Fibroblast of lung (primary cell): ENCODE results near the gene BPIFB3. TPM values are rescaled to one million over a fixed set of nuclear protein-coding genes. Genes with fewer than 3 reads are reported as not detected.

Source experiments
- DNase-seq, 2 donors: peaks; one replicate each; pipeline versions ENCODE4 v3.0.0 to v3.0.0-alpha.2; 2010; ENCODE audit warnings: low read depth in 2 of 2
- H2AFZ ChIP-seq: 2 replicates; pipeline ENCODE4 v1.5.1; 2012; ENCODE audit warnings: low read length, control low read depth, inconsistent platforms
- H3K27ac ChIP-seq: 2 replicates; pipeline ENCODE4 v1.5.1; 2011; ENCODE audit warnings: low read length, control low read depth; ENCODE audit not compliant: insufficient read depth
- H3K27me3 ChIP-seq: 2 replicates; pipeline ENCODE4 v1.5.1; 2011; ENCODE audit warnings: mild to moderate bottlenecking, low read length; ENCODE audit not compliant: control insufficient read depth, insufficient read depth
- H3K36me3 ChIP-seq: 2 replicates; pipeline ENCODE4 v1.5.1; 2011; ENCODE audit warnings: low read length; ENCODE audit not compliant: control insufficient read depth, insufficient read depth
- H3K4me1 ChIP-seq: 2 replicates; pipeline ENCODE4 v1.5.1; 2011; ENCODE audit warnings: low read length; ENCODE audit not compliant: control insufficient read depth, insufficient read depth; ENCODE audit errors: extremely low read depth
- H3K4me2 ChIP-seq: 2 replicates; pipeline ENCODE4 v1.5.1; 2011; ENCODE audit warnings: low read length, control low read depth; ENCODE audit not compliant: insufficient read depth; ENCODE audit errors: extremely low read depth
- H3K4me3 ChIP-seq, 4 experiments: fragments of 200-600 bp in 1 of 4; sonication (generic) in 1 of 4; replicated peaks in 1 of 4; 2 replicates each; pipeline ENCODE4 v1.5.1; 2011 to 2016; ENCODE audit warnings: low read length in 4 of 4, low read depth in 3 of 4, mild to moderate bottlenecking in 3 of 4, control low read depth in 2 of 4, inconsistent platforms in 1 of 4, mixed read lengths in 1 of 4; ENCODE audit not compliant: insufficient read depth in 1 of 4; ENCODE audit errors: control extremely low read depth in 1 of 4
- H3K79me2 ChIP-seq: 2 replicates; pipeline ENCODE4 v1.5.1; 2012; ENCODE audit warnings: mild to moderate bottlenecking, low read length, inconsistent platforms; ENCODE audit not compliant: control insufficient read depth, insufficient read depth
- H3K9ac ChIP-seq: 2 replicates; pipeline ENCODE4 v1.5.1; 2011; ENCODE audit warnings: mild to moderate bottlenecking, low read length, control low read depth; ENCODE audit not compliant: insufficient read depth
- H3K9me3 ChIP-seq: 2 replicates; pipeline ENCODE4 v1.5.1; 2012; ENCODE audit warnings: low read depth, low read length; ENCODE audit not compliant: control insufficient read depth, insufficient read depth
- H4K20me1 ChIP-seq: 2 replicates; pipeline ENCODE4 v1.5.1; 2011; ENCODE audit warnings: low read length; ENCODE audit not compliant: control insufficient read depth, insufficient read depth; ENCODE audit errors: extremely low read depth
- EZH2 ChIP-seq: IDR thresholded peaks from 2 replicates; pipeline ENCODE4 v1.5.1; 2012; ENCODE audit warnings: low read length, control low read depth, mild to moderate bottlenecking; ENCODE audit errors: missing control alignments
- polyA plus RNA-seq, 2 donors: library from polyadenylated mRNA; depleted of rRNA in 1 of 2; stranded (reverse) in 1 of 2; unstranded in 1 of 2; fragments of >200 nt; gene quantifications; 2 replicates each; pipeline ENCODE4 v1.2.1, GENCODE V29; 2011 to 2012; ENCODE audit warnings: missing spikeins in 1 of 2
- total RNA-seq: library from RNA; depleted of rRNA; stranded (reverse); fragments of >200 nt; gene quantifications from 2 replicates; pipeline ENCODE4 v1.2.1, GENCODE V29; 2014
- TF ChIP-seq, protein P1 (sequence below), 2 donors: IDR thresholded peaks in 1 of 2; conservative IDR thresholded peaks in 1 of 2; 1 replicate in 1 of 2; 2 replicates in 1 of 2; pipeline ENCODE4 v1.5.1; 2011 to 2012; ENCODE audit warnings: low read length in 2 of 2, control low read depth in 1 of 2, inconsistent platforms in 1 of 2, low read depth in 1 of 2, mild to moderate bottlenecking in 1 of 2

The BPIFB3 gene
- total and polyA plus RNA-seq, 2 donors (not counting 1 experiment from before 2014, with no cell fraction given) = not detected

GRCh38 chr20:33072813-33073212, 19.1 kb downstream of the BPIFB3 start:
- Histone ChIP-seq H3K27ac (no peak overlapping the region), H3K27me3 (no peaks in the 10 kb centered on the region), H4K20me1 (no peaks in the 10 kb centered on the region), H3K4me2 (no peak overlapping the region), H3K4me1 (no peaks in the 10 kb centered on the region), H3K9ac (no peak overlapping the region), H3K9me3 (no peaks in the 10 kb centered on the region), H2AFZ (no peak overlapping the region), H3K79me2 (no peaks in the 10 kb centered on the region), H3K36me3 (no peaks in the 10 kb centered on the region), H3K4me3 (no peak overlapping the region)
- no peak for DNase-seq
- TF ChIP-seq EZH2 = no peak
- TF ChIP-seq, protein P1, sequence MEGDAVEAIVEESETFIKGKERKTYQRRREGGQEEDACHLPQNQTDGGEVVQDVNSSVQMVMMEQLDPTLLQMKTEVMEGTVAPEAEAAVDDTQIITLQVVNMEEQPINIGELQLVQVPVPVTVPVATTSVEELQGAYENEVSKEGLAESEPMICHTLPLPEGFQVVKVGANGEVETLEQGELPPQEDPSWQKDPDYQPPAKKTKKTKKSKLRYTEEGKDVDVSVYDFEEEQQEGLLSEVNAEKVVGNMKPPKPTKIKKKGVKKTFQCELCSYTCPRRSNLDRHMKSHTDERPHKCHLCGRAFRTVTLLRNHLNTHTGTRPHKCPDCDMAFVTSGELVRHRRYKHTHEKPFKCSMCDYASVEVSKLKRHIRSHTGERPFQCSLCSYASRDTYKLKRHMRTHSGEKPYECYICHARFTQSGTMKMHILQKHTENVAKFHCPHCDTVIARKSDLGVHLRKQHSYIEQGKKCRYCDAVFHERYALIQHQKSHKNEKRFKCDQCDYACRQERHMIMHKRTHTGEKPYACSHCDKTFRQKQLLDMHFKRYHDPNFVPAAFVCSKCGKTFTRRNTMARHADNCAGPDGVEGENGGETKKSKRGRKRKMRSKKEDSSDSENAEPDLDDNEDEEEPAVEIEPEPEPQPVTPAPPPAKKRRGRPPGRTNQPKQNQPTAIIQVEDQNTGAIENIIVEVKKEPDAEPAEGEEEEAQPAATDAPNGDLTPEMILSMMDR (conservative IDR thresholded peaks at IDR 0.05 in 1 of 2, IDR thresholded peaks at IDR 0.05 in 1 of 2; ENCODE audit: low read depth in 1 of 2, low read length in 2 of 2) = no peak

DNA sequence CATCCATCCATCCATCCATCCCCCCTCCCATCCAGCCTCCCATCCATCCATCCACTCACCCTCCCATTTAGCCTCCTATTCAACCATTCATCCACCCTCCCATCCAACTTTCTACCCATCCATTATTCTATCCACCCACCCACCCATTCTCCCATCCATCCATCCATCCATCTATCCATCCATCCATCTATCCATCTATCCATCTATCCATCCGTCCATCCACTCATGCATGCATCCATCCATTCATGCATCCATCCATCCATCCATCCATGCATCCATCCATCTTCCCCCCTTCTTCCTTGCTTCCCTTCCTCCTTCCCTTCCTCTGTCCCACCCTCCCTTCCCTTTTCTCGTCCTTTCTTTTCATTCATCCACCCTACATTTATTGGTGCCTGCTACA, 21.0 kb downstream of the BPIFB3 start:
- no peaks in the 10 kb centered on the region for H3K27me3 ChIP-seq
- no peak overlapping the region for H3K27ac ChIP-seq
- DNase-seq = no peak
- no peaks in the 10 kb centered on the region for H3K36me3 ChIP-seq
- no peaks in the 10 kb centered on the region for H3K4me1 ChIP-seq
- H3K9me3 ChIP-seq = no peaks in the 10 kb centered on the region
- TF ChIP-seq, protein P1 (conservative IDR thresholded peaks at IDR 0.05 in 1 of 2, IDR thresholded peaks at IDR 0.05 in 1 of 2; ENCODE audit: low read depth in 1 of 2, low read length in 2 of 2) = no peak
- TF ChIP-seq EZH2 = no peak
- H3K4me2 ChIP-seq = no peak overlapping the region
- no peak overlapping the region for H3K4me3 ChIP-seq
- H3K79me2 ChIP-seq = no peaks in the 10 kb centered on the region
- H2AFZ ChIP-seq = no peak overlapping the region
- no peaks in the 10 kb centered on the region for H4K20me1 ChIP-seq
- H3K9ac ChIP-seq = no peak overlapping the region

- no peaks in the 10 kb centered on the region for H4K20me1 ChIP-seq
- no peak overlapping the region for H3K9ac ChIP-seq
- H3K9me3 ChIP-seq = no peaks in the 10 kb centered on the region
- H3K79me2 ChIP-seq = no peaks in the 10 kb centered on the region
- H3K27ac ChIP-seq = no peak overlapping the region
- no peak for DNase-seq
- H3K27me3 ChIP-seq = no peaks in the 10 kb centered on the region
- H3K4me2 ChIP-seq = no peak overlapping the region
- TF ChIP-seq, protein P1 (conservative IDR thresholded peaks at IDR 0.05 in 1 of 2, IDR thresholded peaks at IDR 0.05 in 1 of 2; ENCODE audit: low read depth in 1 of 2, low read length in 2 of 2) = no peak
- TF ChIP-seq EZH2 = no peak
- no peaks in the 10 kb centered on the region for H3K4me1 ChIP-seq
- no peaks in the 10 kb centered on the region for H3K36me3 ChIP-seq
- no peak overlapping the region for H2AFZ ChIP-seq
- H3K4me3 ChIP-seq = no peak overlapping the region
Measured at GRCh38 chr20:33075281-33075680, 21.6 kb downstream of the BPIFB3 start.
